ENCODE measurements around the gene NWD2.

GRCh38 chr4:37451656-37452055 lies 207.1 kb downstream of the NWD2 start:
- TF ChIP-seq GATA3 (IDR thresholded peaks at IDR 0.05; ENCODE audit: low read depth, low read length) (no peak), GATA2 (IDR thresholded peaks at IDR 0.05; ENCODE audit: low read depth, low read length) (no peak)

Data from SH-SY5Y (cell line).